NOMO-1 (cell line): ENCODE measurements around the gene PPP4R4.
"Not testable (repeated sequence)": the region's sequence is repeated elsewhere in the genome, so short reads cannot be mapped to it uniquely, and the experiment has no call there.

Experiments
- DNase-seq, 2 experiments: peaks; one replicate each; lab custom pipeline; 2025; ENCODE audit not compliant: unreplicated experiment in 2 of 2; lab: John Stamatoyannopoulos, UW

Gene PPP4R4

DNA sequence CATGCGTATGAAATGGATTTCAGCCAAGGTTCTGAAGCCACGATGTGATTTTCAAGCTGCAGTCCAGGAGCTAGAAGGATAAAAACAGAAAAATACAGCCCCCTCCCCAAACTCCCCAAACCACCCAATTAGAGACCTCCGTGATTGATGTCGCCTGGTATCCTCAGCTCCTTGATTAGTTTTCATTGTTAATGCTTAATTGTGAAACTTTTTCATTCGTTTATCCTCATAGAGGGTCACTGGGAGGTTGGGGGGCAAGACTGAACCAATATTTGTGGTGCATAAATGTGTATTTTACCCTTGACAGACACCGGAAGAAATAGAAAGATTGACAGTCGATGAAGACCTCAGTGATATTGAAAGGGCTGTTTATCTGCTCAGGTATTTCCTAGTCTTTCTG, 1.6 kb downstream of the PPP4R4 start:
- no peak for DNase-seq

DNA sequence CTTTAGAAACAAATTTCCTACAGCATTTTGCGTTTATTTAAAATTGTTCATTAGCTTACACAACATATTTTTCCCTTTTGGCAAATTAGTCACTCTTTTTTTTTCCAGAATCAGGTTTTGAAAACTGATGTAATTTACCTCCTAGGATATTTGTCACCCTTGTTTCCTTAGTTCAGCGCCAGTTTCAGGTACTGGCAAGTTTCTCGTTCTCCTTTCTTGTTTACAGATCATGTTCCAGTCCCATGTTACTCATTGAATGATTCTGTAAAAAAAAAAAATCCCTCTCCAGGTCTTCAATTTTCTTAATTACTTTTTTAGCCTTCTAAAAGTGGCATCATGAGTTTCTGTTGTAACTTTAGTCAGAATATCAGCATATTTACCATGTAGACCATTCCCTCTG, 2.7 kb downstream of the PPP4R4 start:
- no peak for DNase-seq

DNA sequence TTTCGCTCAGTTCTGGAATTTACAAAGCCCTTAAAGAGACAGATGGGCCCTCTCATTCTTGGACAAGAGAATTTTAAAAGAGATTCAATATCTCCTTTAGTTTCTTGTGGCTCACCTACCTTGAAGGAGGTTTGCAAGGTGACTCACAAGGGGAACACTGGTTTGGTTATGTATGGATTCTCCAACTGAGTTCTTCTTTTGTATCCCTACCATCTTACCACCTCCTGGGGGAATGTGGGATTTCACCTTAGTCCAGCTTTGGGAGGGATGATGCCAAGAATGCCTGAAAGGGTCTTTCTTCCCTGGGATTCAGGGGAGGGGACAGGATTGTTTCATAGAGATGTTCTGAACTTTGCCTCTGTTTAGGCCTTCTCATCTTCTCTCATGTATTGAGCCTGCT, 3.7 kb downstream of the PPP4R4 start:
- DNase-seq, result no peak

DNA sequence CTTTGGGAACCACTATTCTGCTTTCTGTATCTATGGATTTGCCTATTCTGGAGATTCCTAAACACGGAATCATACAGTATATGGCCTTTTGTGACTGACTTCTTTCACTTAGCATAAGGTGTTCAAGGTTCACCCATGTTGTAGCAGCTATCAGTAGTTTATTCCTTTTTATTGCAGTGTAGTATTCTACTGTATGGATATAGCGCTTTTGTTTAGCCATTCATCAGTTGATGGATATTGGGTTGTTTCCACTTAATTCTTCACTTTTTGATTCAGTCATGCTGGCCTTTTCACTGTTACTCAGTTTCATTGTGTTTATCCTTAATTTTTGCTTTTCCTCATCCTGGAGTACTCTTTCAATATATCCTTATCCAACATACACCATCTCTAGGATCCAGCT, 5.1 kb downstream of the PPP4R4 start:
- DNase-seq, result no peak

DNA sequence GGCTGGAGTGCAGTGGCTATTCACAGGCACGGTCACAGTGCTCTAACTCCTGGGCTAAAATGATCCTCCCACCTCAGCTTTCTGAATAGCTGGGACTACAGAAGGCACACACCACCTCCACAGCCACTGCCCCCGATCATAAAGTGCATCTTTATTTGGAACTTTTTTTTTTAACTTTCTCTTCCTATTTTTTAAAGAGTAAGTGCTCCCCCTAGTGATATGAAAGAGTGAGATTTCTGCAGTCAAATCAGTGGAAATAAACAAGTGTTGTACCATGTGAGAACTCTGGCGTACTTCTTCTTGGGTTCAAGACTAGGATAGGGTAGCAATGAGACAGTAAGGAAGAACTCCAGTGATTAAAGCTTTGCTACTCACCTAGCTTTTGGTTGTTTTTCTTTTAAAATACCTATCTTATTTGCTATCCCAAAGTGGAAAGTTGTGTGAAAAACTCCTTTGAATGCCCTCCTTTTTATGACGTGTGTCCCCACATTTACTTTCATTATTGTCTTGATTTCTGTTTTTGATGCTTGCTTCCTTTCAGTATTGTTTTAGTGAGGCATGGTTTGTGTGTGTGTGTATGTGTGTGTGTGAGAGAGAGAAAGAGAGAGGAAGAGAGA, 6.6 kb downstream of the PPP4R4 start:
- DNase-seq, result peak; percentile 43 to 80

DNA sequence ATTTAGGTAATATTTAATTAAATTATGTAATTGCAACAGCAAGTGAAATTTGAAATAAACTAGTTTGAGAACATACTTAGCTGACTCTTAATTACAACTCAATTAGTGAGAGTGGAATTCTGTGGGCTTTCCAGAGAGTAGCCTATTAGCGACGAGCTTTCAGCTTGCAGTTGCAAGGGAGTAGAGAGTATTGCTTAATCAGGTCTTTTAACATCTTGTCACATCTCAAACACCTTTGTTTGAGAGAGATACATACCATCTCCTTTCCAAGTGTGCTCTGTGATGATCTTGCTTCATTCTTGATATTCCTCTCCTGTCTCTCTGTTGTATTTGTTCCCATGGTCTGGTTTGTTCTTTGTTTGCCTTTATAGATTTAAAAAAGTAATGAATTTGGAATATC, 7.7 kb downstream of the PPP4R4 start:
- DNase-seq, result no peak

DNA sequence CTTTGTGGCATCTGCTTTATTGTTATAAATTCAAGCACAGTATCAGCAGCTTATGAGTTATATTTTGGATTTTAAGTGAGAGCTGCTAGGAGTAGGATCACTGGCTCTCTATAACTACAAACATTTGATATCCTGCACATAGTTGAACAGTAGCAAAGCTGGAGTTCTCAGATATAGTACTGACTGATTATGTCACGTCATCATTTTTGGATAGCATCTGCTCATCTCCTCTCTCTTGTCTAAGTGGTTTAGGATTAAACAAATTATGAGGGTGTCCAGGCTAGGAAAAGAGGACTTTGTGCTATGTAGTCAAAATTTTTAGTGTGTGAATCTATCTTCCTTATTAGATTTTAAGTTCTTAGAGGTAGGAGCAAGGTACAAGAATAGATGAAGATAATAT, 18.4 kb downstream of the PPP4R4 start:
- no peak for DNase-seq

DNA sequence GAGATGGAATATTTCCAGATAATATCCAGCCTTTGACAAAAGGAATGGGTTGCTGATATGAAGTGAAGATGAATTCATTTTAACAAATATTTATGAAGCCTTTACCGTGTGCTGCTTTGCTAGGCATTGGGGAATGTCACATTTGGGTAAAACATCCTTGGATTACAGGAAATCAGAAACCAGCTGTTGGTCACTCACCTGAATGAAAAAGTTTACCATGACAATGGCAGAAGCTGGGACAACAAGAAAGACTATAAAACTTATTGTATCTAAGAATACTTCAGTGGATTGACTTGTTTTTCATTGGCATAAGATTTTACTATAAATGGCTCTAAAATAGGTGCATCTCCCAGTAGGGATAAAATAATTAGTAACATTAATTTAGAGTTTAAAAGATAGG, 19.7 kb downstream of the PPP4R4 start:
- no peak for DNase-seq

DNA sequence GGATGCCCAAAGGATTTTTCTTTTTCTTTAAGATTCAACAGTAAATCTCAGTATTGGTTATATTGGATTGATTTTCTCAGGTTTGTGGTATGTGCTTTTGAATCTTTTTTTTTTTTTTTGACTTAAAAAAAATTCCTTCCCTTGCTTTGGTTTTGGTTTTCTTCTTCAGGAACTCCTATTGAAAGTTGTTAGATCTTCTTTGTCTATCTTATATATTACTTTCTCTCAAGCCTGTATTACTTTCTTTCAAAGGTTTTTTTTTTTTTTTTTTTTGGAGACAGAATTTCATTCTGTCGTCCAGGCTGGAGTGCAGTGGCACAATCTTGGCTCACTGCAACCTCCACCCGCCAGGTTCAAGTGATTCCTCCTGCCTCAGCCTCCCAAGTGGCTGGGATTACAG, 21.9 kb downstream of the PPP4R4 start:
- no peak for DNase-seq

DNA sequence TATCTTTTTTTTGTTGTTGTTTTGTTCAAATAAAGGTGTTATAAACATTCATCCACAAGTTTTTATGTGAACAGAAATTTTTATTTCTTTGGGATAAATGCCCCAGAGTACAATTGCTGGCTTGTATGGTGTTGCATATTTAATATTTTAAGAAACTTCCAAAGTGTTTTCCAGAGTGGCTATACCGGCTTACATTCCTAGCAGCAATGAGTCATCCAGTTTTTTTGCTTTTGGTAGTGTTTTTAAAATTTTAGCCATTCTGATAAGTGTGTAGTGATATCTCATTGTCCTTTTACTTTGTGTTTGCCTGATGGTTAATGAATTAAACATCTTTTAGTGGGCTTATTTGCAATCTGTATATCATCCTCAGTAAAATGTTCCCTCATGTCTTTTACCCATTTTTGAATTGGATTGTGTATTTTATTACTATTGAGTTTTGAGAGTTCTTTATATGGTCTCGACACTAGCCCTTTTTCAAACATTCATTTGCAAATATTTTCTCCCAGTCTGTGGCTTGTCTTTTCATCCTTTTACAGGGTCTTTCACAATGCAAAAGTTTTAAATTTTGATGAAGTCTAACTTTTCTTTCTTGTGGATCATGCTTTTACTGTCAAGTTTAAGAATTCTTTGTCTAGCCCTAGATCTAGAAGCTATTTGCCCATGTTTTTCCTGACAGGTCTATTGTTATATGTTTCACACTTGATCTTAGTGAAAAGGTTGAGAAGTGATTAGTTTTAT, 29.5 kb downstream of the PPP4R4 start:
- DNase-seq, result no peak

DNA sequence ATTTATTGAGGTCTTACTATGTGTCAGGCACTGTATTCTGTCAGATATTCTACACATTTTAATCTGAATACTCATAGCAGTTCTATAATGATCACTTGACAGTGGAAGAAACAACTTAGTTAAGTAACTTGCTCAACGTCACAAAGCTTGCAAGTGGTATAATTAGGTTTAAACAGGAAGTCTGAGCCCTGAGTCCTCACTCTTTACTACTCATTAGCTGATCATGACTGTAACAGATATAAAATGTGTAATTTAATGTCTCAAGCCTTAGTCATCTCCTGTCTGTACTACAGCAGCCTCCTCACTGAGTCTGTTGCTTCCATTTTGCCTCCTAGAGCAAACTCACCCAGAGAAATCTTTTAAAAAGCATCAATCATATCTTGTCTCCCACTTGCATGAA, 38.9 kb downstream of the PPP4R4 start:
- DNase-seq, result peak; percentile 14 to 76

DNA sequence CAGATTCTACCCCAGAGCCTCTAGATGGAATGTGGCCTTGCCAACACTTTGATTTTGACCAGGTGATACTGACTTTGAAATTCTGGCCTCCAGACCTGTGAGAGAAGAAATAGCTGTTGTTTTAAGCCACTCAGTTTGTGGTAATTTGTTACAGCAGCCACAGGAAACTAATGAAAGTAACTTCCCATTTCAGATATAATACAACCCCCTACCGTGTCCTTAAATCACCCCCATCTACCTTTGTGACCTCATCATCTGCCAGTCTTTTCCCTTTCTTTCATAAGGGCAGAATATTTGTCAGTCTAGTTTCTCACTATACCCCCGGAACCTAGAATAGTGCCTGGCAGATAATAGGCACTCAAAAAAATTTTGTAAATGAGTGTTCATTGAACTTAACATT, 39.6 kb downstream of the PPP4R4 start:
- DNase-seq, result peak in 1 of 2 experiments; percentile 18

DNA sequence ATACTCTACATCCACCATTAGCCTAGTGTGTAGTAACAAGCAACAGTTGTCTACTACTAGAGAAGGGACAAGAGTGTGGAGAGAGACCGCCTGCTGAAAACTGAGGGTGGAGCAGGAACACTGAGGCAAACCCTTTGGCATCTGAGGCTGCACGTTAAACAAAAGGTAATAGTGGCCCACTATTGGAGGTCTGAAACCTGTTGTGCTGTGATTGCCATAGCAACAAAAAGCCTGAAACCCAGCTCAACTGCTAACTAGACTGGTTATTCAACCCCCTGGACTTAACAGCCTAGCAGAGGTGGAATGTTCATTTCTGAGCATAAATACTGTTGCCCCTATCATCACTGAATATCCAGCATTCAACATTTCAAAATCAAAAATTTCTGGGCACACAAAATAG, 43.0 kb downstream of the PPP4R4 start:
- DNase-seq, result no peak

DNA sequence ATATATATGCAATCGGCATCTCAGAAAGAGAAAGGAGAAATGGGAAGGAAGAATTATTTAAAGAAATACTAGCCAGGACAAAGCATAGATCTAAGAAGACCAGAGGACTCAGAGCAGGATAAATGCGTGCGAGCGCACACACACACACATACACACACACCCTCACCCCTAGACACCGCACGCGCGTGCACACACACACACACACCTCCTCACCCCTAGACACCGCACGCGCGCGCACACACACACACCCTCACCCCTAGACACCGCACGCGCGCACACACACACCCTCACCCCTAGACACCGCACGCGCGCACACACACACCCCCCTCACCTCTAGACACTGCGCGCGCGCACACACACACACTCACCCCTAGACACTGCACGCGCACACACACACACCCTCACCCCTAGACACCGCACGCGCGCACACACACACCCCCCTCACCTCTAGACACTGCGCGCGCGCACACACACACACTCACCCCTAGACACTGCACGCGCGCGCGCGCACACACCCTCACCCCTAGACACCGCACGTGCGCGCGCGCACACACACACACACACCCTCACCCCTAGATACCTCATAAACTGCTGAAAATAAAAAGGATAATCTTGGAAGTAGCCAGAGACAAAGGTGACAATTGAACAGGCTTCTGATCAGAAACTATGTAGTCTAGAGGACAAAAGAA, 44.2 kb downstream of the PPP4R4 start:
- not testable (repeated sequence) for DNase-seq

DNA sequence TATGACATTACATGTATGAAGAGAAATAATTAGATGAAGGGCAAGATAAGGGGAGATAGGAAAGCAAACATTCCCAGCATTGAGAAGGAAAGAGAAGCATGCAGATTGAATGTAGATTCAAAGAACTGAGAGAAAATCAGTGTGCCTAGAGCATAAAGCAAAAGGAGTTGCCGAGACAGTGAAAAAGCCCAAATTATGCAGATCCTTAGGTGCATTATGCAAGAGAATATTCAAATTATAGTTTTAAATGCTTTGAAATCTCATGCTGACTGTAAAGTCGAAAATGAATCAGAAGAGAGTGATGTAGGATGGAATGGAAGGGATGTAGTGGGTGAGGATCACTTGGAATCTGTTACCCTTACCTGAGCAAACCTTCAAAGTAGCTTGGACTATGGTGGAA, 49.9 kb downstream of the PPP4R4 start:
- no peak for DNase-seq

DNA sequence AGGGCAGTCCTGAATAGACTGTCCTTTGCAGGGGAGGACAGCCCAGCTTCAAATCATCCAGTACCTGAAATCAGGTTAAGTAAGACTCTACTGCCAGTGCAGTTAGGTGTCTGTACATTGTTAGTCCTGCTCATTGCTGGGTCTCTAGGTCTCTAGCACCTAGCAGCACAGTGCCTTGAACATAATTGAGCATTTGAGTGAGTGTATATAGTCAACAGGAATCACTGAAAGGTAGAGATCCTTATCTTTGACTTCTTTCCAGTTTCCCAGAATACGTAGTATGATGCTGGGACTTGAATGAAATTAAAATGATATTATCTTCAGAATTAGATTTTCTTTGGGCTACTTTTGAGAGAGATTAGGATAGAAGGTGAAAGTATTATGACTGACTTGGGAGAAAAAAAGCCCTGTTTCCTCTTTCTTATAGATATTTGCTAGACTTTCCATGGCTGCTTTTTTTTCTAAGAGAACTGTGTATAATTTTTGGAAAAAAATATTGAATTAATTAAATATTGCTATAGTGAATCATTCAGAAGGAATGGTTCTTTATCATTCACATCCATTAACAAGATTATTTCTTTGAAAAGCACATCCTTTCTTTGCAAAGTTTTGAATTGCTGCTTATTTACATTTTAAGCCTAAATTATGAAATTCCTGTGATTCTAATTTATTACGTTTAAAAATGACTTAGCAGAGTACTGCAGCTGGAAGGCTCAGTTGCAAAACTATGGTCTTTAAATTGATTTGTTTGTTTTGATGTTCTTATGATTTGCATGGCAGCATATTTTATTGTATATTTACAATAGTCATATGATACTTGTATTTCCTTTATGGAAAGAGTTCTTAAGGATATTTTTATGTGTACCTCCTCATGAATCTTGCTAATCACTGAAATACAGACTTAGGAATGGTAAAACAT, 51.6 kb downstream of the PPP4R4 start:
- no peak for DNase-seq

DNA sequence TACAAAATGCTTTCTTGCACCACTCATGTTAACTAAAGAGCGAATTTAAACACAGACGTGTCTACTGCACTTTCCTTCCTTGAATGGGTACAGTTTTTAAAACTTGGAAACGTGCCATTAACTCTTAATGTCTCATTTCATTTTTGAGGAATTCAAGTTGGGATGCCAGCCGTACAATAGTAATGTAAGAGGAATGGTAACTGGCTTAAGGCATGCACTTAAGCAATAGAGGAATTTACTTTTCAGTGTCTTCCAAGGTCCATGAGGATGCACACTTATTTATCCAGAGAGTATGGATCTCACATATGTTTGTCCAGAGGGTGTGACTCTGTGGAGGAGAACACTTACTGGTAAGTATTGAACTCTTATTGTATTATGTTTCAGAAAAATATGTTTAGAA, 52.9 kb downstream of the PPP4R4 start:
- no peak for DNase-seq

DNA sequence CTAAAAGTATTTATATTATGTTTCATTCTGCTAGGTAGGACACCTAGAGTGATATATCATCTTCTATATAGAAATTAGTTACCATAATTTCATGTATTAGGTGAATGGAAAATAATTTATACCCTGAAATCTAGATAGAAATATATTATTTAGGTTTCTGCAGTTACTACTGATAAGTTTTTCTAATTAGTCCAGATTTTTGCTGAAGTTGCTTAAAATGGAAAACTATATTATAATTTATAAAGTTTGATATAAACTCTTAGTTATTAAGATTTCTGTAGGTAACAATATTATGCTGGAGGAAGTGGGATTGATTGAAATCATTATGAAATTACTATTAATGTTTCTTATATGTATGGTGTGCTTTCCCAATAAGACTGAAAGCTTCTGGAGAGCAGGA, 62.9 kb downstream of the PPP4R4 start:
- DNase-seq, result no peak

DNA sequence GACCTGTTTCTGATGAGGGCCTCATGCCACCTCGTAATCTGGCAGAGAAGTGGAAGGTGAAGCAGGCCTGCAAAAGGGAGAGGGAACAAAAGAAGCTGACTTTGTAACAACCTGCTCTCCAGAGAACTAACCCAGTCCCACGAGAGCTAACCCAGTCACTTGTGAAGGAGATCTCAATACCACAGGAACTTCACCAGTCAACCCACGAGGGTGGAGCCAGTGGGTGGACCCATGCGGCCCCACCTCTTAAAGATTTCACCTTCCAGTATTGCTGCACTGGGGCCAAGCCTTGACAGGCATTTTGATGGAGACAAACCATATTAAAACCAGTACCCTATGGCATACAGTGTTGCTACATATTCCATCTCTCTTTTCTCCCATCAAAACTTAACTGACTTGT, 63.9 kb downstream of the PPP4R4 start:
- DNase-seq, result no peak

DNA sequence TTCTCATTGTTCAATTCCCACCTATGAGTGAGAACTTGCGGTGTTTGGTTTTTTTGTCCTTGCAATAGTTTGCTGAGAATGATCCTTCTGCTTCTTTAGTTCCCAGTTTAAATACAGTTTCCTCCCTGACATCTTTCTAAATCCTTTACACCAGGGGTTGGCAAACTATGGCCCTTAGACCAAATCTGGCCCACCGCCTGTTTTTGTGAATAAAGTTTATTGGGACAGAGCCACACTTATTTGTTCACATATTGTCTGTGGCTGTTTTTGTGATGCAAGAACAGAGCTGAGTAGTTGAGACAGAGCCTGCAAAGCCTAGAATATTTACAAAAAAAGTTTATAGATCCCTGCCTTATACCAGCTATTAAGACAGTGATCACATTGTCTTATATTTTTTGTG, 65.3 kb downstream of the PPP4R4 start:
- no peak for DNase-seq

DNA sequence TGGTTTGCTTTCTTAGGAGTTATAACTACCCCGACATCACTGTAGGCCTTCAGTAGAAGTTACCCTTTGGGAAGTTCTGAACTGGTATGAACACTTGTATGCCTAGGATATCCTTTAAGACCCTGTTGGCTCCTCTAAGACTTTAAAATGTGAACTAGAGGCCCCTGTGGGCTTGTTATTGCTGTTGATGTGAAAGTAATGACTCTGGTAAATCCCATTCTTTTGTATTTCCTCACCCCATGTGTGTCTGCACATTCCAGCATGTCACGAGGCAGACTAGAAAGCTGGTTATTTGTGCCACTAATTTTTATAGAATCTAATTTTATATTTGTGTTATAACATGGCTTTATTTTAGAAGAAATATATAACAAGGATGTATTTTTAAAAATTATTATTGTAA, 70.1 kb downstream of the PPP4R4 start:
- DNase-seq, result no peak
